ENCODE results near the gene TUBB4A.

The TUBB4A gene

DNA sequence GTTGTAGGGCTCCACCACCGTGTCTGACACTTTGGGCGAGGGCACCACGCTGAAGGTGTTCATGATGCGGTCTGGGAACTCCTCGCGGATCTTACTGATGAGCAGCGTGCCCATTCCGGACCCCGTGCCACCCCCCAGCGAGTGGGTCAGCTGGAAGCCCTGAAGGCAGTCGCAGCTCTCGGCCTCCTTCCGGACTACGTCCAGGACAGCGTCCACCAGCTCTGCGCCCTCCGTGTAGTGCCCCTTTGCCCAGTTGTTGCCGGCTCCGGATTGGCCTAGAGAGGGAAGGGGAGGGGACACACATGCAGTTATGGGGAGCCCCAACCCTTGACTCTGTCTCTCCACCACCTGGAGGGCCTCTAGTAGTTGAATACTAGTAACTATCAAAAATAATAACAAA lies 6.2 kb downstream of the TUBB4A start:
- no peak for DNase-seq

DNA sequence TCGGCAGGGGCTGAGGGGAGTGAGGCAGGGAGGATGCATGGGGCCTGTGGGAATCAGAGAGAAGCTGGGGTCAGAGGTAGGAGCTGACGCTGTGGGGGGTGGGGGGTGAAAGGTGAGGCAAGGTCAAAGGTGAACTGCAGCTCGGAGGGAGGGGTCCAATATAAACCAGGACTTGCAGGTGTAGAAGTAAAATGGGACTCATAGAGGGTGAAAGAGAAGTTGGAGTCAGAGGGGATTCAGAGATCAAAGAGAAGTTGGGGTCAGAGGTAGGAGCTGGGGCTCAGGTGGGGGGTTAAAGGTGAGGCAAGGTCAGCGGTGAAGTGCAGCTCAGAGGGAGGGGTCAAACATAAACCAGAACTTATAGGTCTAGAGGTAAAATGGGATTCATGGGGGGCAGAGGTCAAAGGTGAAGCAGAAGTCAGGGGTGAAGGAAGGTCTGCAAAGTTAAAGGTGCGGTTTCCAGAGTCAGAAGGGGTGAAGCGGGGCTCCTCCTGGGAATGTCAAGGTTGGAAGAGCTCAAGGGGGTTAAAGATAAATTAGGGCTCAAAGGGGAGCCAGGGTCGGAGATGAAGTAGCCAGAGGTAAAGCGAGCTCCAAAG lies 7.6 kb downstream of the TUBB4A start:
- no peak for DNase-seq

DNA sequence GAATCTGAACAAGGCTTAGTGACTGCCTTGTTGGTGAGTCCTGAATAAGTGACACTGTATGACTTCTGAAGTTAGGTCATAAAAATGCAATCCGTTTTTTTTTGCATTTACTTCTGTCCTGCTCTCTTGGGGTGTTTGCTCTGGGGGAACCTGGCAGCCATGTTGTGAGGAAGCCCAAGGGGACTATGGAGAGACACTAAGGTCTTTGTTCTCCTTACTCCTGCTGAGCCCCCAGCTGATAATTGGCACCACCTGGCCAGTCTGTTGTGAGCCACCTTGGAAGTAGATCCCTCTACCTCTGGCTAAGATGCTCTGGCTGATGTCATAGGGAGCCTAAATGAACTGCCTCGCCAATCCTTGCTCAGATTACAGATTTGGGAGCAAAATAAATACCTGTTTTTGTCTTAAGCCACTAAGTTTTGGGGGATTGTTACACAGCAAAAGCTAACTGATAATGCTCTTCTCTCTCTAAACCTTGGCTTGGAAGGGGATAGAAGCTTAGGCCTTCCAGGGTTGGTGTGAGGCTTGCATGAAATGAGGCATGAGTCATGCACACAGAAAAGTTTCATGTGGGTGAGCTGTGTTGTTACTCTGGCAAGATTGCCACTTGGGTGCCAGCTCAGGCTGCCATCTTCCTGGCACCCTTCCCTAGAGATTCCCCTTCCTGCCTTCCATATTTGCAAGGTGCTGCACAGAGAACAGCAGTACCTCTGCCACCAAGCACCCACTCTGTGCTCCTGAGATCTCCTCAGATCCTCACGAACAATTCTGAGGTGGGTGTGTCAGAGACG lies 10.1 kb downstream of the TUBB4A start:
- DNase-seq, result peak in 2 of 51 donors; percentile 30 to 45

DNA sequence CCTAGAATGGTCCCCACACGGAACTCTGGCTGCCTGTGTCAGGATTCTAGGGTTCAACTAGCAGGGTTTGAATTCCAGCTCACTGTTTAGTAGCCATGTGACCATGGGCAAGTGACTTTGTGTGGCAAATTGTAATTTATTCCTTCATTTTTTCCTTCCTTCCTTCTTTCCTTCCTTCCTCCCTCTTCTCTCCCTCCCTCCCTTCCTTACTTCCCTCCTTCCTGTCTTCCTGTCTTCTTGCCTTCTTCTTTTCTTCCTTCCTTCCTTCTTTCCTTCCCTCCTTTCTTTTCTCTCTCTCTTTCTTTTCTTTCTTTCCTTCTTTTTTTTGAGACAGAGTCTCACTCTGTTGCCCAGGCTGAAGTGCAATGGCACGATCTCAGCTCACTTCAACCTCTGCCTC lies 12.0 kb downstream of the TUBB4A start:
- DNase-seq, result no peak

DNA sequence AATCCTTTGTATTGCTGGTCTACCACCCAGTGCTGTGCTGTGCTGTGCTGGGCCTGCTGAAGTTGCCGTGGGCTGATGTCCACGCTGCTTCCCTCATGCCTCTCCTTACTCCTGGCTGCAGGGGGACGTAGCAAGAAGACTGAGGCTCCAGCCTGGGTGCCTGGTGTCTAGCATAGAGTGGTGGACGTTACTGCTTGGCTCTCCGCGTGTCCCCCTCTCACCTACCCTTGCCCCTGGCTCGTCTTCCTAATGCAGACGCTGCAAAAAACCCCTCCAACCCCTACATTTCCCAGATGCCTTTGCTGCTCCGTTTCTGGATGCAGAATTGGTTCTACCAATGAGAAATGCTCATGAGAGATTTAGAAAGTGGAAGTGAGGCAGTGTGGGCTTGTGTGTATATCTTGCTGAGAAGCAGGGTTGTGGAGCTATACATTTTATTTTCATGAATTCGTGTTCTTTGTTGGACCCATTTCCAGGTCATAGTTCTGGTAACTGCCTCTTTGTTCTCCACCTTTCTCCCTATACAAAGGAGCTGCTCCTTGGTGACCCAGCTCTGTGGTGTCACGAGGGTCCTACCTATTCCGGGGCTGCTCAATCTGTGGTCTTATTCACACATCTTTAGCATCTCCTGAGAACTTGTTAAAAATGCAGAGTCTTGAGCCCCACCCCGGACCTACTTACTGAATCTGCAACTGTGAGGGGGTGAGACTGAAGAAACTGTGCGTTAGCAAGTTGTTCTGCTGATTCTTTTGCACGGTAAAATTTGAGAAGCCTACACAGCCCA lies 12.6 kb downstream of the TUBB4A start:
- peak in 2 of 51 donors; percentile 10 to 59 for DNase-seq

DNA sequence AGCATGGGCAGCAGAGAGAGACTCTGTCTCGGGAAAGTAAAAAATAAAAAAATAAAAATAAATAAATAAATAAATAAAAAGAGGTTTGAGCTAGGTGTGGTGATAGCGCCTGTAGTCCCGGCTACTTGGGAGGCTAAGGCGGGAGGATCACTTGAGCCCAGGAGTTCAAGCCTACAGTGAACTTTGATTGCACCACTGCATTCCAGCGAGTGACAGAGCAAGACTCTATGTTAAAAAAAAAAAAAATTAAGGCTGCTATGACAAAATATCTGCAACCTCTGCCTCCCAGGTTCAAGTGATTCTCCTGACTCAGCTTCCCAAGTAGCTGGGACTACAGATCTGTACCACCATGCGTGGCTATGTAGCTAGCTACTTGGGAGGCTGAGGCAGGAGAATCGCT lies 17.3 kb downstream of the TUBB4A start:
- no peak for DNase-seq

DNA sequence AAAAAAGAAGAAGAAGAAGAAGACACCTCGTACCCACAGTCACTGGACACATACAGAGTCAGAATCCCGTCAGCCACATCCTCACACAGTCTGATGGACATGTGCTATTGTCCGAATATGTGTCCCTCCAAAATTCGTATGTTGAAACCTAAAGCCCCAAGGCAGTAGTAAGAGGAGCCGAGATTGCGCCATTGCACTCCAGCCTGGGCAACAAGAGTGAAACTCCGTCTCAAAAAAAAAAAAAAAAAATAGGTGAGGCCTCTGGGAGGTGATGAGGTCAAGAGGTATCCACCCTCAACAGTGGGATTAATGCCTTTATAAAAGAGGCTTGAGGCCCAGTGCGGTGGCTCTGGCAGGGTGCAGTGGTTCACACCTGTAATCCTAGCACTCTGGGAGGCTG lies 17.9 kb downstream of the TUBB4A start:
- DNase-seq, result no peak

DNA sequence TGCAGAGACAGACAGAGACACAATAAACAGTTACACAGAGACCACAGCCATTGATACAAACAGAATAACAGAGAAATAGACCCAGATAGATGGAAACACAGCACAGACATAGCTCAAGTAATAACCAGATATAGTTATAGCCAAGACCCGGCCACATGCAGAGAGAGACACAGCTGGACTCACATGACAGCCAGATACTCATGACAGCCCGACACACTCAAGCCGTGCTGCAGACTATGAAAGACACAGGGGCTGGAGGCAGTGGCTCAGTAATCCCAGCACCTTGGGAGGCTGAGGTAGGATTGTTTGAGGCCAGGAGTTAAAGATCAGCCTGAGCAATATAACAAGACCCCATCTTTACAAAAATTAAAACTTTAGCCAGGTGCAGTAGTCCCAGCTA lies 18.9 kb downstream of the TUBB4A start:
- DNase-seq, result no peak

DNA sequence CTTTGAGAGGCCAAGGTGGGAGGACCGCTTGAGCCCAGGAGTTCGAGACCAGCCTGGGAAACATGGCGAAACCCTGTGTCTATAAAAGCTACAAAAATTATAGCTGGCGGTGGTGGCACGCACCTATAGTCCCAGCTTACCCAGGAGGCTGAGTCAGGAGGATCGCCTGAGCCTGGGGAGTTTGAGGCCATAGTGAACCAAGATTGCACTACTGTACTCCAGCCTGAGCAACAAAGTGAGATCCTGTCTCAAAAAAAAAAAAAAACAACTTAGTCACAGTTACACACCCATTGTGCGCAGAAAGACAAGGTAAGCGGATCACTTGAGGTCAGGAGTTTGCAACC lies 19.8 kb downstream of the TUBB4A start:
- DNase-seq, result no peak

DNA sequence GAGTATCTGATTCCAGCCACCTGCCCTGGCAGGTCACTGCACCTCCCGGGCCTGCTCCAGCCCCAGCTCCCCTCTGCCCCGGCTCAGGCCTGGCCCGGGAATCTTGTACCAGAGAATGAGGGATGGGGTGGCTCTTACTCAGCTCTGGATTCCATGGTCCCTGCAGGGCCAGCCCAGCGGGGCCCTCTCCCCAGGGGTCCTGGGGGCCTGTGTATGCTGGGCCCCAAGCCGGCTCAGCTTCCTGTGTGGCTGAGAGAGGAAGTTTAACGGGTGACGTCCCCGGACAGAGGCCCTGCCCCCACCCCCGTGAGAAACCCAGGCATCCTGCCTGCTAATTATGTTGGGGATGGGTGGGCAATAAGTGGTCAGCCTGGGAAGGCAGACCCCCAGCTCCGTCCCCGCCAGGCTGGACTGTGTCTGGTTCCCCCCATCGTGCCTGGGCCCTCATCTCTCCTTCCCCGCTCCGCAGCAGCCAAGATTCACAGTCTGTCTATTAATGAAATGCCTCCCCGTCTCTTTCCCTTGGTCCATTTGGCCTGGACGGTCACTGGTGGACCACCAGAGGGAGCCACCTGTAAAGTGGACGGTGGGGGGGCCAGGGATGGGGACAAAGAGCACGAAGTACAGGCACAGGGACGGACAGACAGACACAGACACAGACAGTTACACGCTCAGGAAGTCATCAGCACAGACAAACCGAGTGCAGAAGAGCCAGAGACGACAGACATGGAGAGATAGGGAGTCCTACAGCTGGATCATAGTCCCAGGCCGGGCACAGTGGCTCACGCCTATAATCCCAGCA lies 20.4 kb downstream of the TUBB4A start, which contains the start of gene DENND1C:
Gene DENND1C (minus strand): TSS at position 247 of the 802 bp plus-strand sequence. CDS start 92 bp downstream, at position 155.
- peak in 41 of 51 donors; percentile 5 to 70 (median 30) for DNase-seq

DNA sequence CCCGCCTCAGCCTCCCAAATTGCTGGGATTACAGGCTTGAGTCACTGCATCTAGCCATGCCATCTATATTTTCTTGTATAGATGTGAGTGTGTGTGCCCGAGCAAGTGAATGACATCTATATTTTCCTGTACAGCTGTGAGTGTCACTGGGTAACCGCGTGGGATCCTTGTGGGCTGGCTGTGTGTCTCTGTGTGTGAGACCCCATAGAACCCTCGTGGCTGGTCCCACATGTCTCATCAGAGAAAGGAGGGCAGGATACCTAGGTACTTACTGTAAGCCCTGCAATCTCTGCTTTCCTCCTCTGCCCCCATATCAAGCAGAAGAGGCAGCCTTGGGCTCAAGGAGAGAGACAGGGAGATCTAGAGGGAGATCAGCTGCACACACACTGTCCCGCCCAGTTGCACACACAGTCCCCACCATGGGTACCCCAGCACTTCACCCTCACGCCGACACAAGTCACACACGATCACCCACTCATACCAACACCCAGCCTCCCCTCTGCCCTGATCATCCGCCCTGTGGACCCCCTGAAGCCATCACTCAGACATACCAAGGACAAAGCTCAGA lies 21.2 kb downstream of the TUBB4A start:
- no peak for DNase-seq

DNA sequence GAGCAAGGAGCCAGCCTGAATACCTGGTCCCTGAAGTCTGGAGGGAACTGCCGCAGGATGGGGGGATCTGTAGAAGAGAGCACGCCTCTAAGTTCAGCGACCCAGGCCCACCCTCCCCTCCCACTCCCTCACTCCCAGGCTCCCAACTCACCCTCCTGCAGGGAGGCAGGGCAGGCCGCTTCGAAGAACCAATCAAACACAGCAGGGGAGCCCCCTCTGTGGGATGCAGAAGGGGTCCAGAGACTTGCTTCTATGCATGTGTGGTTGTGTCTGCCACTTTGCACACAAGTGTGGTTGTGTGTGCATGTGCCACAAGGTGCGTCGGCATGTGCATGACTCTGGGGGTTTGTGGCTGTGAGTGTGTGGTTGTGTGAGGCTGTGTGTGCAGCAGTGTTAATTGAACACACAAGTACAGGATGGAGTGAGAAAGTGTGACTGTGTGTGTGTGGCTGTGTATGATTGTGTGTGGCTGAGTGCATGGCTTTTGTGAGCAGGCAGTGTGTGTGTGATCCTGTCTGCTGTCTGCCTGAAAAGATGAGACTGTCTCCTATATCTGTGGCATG lies 22.2 kb downstream of the TUBB4A start:
- DNase-seq, result no peak

DNA sequence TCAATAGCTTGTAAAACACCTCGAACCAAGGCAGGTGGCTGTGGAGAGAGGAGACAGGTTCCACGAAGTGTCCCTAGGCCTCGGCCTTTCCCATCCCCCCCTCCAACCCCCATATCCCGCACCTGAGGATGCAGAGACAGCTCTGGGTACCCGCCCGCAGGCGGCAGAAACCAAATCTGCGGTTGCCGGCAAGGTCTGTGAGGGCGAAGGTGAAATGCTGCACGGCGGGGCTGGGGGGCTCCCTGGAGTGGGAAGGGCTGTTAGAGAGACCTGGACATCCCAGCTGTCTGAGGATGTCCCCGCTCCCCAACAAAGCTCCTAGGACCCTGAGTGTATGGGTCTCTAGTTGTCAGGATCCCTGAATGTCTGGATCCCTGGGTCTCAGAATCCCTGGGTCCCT lies 23.3 kb downstream of the TUBB4A start:
- DNase-seq, result no peak

DNA sequence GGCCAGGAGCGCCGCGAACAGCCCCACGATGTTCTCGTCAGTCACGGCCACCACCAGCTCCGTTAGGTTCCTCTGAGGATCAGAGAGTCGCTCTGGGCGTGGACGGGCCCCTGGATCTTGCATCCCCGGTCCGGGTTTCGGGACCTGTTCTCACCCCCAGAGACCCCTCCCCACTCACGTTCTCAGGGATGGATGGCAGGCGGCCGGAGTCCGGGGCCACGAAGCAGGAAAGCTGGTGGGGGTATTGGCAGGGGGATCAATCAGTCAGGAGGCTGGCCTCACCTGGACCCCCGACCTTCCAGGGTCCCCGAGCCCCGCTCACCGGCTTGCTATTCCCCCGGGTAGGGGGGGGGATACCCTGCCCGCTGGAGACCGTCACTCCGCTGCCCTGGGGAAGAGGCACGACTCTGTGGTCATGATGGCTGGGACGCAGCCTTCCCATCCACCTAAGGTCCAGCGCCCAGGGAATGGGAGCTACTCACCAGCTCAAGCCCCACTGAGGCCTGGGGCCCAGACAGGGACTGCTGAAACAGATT lies 25.1 kb downstream of the TUBB4A start:
- DNase-seq, result no peak

DNA sequence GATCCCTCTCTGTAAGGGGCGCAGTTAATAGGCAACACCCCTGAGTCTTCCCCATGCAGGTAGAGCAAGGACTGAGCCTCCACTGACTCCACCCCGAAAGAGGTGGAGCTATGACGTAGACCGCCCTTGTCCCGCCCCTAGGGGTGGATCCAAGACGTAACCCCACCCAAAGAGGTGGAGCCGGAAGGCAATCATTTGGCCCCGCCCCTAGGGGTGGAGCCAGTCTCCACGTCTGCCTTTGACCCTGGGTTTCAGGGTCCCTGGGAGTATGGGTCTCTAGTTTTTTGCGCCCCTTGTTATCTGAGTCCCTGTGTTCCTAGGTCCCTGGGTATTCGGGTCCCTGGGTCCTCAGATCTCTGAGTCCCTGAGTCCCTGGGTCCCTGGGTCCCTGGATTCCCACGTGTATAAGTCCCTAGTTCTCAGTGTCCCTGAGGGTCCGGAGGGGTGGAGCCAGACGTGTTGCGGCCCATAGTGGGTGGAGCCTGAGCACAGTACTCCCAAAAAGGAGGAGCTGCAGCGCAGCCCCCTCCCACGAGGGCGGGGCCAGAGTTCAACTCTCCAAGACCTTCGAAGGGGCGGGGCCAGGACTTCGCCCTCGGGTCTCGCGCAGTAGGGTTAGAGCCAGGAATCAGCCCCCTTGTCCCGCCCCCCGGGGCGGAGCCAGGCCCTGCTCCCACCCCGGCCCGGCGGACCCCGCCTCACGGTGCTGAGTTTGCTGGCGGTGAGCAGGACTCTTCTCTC lies 25.8 kb downstream of the TUBB4A start:
- peak in 34 of 51 donors; percentile 5 to 78 (median 39) for DNase-seq

DNA sequence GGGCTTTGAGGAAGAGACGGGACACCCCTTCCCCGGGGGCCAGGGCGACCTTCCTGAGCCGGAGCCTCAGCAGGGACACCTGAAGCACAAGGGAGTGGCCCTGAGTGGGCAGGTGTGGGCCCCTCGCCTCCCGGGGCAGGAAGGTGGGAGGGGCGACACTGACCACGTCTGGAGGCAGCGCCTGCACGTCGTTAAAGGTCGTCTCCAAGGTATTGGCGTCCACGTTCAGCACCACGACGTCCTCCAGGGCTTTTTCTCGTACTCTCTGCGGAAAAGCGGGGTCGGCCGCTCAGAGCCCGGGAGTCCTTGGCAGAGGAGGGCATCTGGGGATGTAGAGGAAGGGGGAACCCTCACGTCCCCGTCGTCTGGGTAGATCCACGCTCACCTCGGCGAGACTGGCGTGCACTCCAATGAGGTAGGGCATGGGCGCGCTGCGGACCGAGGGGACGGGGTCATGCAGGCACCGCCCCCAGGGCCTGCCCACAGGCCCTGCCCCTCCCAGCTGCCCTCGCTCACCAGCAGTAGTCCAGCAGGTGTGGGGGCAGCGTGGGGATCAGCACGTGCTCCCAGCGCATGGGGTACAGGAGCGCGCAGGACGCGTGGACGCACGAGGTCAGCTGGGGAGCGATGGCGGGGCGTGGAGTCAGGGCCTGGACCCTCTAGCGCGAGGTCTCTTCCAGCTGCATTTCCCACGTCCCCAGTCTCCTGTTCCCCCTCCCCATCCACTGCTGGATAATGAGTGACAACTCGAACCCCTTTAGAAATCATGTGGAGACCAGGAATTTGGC lies 26.6 kb downstream of the TUBB4A start:
- no peak for DNase-seq

DNA sequence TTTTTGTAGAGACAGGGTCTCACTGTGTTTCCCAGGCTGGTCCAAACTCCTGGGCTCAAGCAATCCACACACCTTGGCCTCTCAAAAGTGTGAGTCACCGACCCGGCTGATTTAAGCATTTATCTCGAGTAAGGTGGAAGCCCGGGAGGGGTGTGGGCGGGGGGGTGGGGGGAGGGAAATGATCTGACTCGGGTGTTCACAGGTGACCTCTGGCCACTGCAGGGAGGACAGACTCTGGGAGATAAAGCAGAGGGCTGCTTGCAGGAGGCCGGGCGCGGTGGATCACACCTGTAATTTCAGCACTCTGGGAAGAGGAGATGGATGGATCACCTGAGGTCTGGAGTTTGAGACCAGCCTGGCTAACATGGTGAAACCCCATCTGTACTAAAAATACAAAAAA lies 28.5 kb downstream of the TUBB4A start:
- no peak for DNase-seq

DNA sequence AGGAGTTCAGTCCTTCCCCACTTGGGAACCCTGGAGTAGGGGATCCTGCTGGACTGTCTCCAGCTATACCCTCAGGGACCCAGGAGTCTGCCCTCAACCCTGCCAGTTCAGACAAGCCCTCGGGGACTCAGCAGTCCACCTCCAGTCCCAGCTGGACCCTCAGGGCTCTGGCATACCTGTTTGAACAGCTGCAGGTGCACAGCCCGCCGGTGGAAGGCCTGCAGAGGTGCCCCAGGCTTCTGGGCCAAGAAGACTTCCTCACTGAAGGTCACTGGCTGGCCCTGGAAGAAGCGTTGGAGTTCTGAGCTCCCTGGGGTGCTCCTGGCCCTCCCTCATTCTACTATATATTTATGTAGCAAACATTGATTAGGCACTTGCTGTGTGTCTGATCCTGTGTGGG lies 29.4 kb downstream of the TUBB4A start:
- no peak for DNase-seq

DNA sequence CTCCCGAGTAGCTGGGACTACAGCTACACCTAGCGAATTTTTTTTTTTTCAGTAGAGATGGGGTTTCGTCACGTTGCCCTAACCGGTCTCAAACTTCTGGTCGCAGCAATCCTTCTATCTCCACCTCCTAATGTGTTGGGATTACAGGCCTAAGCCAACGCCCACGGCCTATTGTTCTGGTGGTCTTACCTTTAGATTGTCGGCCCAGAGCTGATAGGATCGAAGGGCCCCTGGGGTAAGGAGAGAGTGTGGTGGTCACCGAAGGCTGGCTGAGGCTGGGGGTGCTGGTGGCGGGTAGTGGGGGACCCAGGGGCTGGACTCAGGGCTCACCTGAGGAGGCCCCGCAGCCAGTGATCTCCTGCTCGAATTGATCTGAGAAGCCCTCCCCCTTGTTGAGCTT lies 31.0 kb downstream of the TUBB4A start:
- no peak for DNase-seq
